Epithelial cell of prostate (primary cell): ENCODE data around the gene LHX8.
"Not testable (repeated sequence)": the region's sequence is repeated elsewhere in the genome, so short reads cannot be mapped to it uniquely, and the experiment has no call there.

ENCODE experiments used
- DNase-seq: peaks from one replicate; pipeline ENCODE4 v3.0.0-alpha.2; 2011; ENCODE audit warnings: low read depth, low spot score
- H3K27ac ChIP-seq: fragments of 450-650 bp; 2 replicates; pipeline ENCODE4 v1.5.1; 2017; ENCODE audit warnings: mild to moderate bottlenecking

LHX8 gene

GRCh38 chr1:75133750-75134646 lies at the start of gene LHX8:
LHX8 (plus strand) TSS chr1:75134388; CDS start chr1:75136615, 2,227 bp downstream.
- no peak within 1 kb of the TSS for H3K27ac ChIP-seq
- no peak for DNase-seq

- no peak overlapping the region for H3K27ac ChIP-seq
Observed at GRCh38 chr1:75085931-75086330, 48.3 kb upstream of the LHX8 start.

GRCh38 chr1:75087278-75087677 lies 46.9 kb upstream of the LHX8 start:
- no peak for DNase-seq
- H3K27ac ChIP-seq: no peak overlapping the region

More at GRCh38 chr1:75085931-75086330, 48.3 kb upstream of the LHX8 start:
- DNase-seq: no peak

GRCh38 chr1:75092141-75092540 lies 42.0 kb upstream of the LHX8 start:
- peak overlapping the region; percentile 9 for H3K27ac ChIP-seq
- peak; percentile 56 for DNase-seq

GRCh38 chr1:75097654-75098053 lies 36.5 kb upstream of the LHX8 start:
- DNase-seq: no peak
- no peak overlapping the region for H3K27ac ChIP-seq

GRCh38 chr1:75099581-75099980 lies 34.6 kb upstream of the LHX8 start:
- H3K27ac ChIP-seq: no peak overlapping the region
- no peak for DNase-seq

- no peak for DNase-seq
- no peak overlapping the region for H3K27ac ChIP-seq
Observed at GRCh38 chr1:75100481-75101092, 33.6 kb upstream of the LHX8 start.

- not testable (repeated sequence) for H3K27ac ChIP-seq, DNase-seq
Observed at GRCh38 chr1:75112362-75112951, 21.7 kb upstream of the LHX8 start.

GRCh38 chr1:75115654-75116053 lies 18.5 kb upstream of the LHX8 start:
- H3K27ac ChIP-seq: no peak overlapping the region
- no peak for DNase-seq

GRCh38 chr1:75123756-75124155 lies 10.4 kb upstream of the LHX8 start:
- no peak overlapping the region for H3K27ac ChIP-seq
- no peak for DNase-seq

GRCh38 chr1:75124510-75124909 lies 9.7 kb upstream of the LHX8 start:
- H3K27ac ChIP-seq: no peak overlapping the region
- DNase-seq: no peak

- H3K27ac ChIP-seq: no peak overlapping the region
- no peak for DNase-seq
Observed at GRCh38 chr1:75125161-75125726, 8.9 kb upstream of the LHX8 start.

- H3K27ac ChIP-seq: no peak overlapping the region
- no peak for DNase-seq
Observed at GRCh38 chr1:75126611-75127101, 7.5 kb upstream of the LHX8 start.

- no peak for DNase-seq
- no peak overlapping the region for H3K27ac ChIP-seq
Observed at GRCh38 chr1:75127916-75128717, 6.1 kb upstream of the LHX8 start.

GRCh38 chr1:75129660-75129982 lies 4.6 kb upstream of the LHX8 start:
- DNase-seq: no peak
- H3K27ac ChIP-seq: no peak overlapping the region

GRCh38 chr1:75129983-75130789 lies 4.0 kb upstream of the LHX8 start:
- no peak overlapping the region for H3K27ac ChIP-seq
- DNase-seq: no peak

GRCh38 chr1:75130865-75131564 lies 3.2 kb upstream of the LHX8 start:
- DNase-seq: no peak

GRCh38 chr1:75131565-75132241 lies 2.5 kb upstream of the LHX8 start:
- DNase-seq: no peak
- no peak overlapping the region for H3K27ac ChIP-seq

More at GRCh38 chr1:75130865-75131564, 3.2 kb upstream of the LHX8 start:
- H3K27ac ChIP-seq: no peak overlapping the region
